ENCODE measurements around the gene RRP36.

The RRP36 gene

DNA sequence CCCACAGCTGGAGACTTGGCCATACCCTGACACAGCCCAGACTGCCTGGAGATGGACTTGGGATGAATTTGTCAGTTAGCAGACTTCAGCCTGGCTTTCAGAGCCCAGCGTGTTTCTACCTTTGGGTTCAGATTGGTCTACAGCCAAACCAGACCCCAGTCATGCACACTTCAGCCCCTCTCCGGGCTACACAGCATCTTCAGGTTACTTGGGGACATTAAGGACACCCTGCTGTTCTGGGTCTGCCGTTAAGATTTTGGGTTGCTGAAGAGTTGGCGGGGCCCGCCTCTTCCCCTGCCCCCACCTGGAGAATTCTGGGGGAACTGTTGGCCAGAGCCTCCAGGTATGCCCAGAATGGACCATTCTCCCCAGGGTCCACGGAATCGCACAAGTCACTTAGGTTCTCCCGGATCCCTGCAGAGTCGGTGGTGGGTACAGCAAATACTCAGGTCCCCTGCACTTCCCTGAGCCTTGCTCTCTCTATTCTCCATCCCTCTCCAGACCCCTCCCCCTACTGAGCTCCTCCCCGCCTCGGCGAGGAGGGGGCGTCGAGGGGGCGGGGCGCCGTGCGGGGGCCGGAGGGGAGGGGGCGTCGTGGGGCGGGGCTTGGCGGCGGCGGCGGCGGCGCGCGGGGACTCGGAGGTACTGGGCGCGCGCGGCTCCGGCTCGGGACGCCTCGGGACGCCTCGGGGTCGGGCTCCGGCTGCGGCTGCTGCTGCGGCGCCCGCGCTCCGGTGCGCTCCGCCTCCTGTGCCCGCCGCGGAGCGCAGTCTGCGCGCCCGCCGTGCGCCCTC is 54.4 kb downstream of the RRP36 start, which contains the start of gene PTK7:
TSS of gene PTK7 (plus strand) at position 645 of the 794 bp plus-strand sequence. CDS start 175 bp downstream, outside the sequence.
- H3K4me3 ChIP-seq (ENCODE audit: low read length), result peak within 1 kb of the TSS; percentile 89
- H3K36me3 ChIP-seq (ENCODE audit: control insufficient read depth, insufficient read depth, low read length, severe bottlenecking), result peaks cover 9% of the 10 kb centered on the region
- peak within 1 kb of the TSS; percentile 89 for H3K9ac ChIP-seq (ENCODE audit: low read length)
- peak; percentile 84 for DNase-seq (ENCODE audit: low read depth)
- H3K4me1 ChIP-seq (ENCODE audit: control insufficient read depth, insufficient read depth, low read length), result peaks cover 12% of the 10 kb centered on the region
- H3K27me3 ChIP-seq (replicated peaks; ENCODE audit: control insufficient read depth, insufficient read depth, low read length), result no peaks in the 10 kb centered on the region
- H3K9me3 ChIP-seq (ENCODE audit: control insufficient read depth, low read length), result no peaks in the 10 kb centered on the region

DNA sequence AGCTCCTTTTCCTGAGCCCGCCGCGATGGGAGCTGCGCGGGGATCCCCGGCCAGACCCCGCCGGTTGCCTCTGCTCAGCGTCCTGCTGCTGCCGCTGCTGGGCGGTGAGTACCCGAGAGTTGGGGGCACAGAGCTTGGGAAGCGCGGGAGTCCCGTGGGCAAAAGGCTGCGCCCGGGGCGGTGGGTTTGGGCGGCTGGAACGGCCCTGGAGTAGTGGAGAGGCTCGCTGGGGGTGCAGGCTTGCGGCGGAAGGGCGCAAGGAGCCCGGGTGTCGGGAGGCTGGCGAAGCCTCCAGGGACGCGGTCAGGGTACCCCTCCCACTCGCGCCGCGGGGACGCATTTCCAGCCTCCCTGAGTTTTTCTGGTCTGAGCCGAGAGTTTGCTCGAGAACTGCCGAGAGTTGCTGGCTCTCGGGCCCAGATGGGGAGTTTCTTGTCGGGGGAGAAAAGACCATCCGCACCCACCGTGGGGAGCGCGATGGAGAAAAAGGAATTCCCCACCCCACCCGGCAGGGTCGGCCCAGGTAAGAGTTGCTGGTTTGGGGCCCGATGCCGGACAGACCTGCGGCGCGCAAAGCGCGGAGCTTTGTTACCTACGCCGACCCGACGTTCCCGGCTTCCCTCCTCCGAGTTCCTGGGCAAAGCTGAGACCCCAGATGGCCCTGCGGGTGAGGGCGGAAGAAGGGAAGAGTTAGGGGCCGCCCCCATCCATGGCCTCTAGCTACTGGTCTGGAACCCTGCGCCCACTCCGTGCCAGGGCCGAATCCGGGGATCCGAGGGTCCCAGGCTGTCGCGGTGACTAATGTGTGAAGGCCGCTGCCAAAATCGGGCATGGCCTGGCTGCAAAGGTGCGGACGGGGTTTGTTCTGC is 55.3 kb downstream of the RRP36 start:
- Histone ChIP-seq H3K9me3 (ENCODE audit: control insufficient read depth, low read length) (no peaks in the 10 kb centered on the region), H3K4me1 (ENCODE audit: control insufficient read depth, insufficient read depth, low read length) (peaks cover 12% of the 10 kb centered on the region), H3K9ac (ENCODE audit: low read length) (peak overlapping the region; percentile 89), H3K4me3 (ENCODE audit: low read length) (peak overlapping the region; percentile 89), H3K27me3 (replicated peaks; ENCODE audit: control insufficient read depth, insufficient read depth, low read length) (no peaks in the 10 kb centered on the region), H3K36me3 (ENCODE audit: control insufficient read depth, insufficient read depth, low read length, severe bottlenecking) (peaks cover 9% of the 10 kb centered on the region)
- DNase-seq (ENCODE audit: low read depth), result peak; percentile 67

DNA sequence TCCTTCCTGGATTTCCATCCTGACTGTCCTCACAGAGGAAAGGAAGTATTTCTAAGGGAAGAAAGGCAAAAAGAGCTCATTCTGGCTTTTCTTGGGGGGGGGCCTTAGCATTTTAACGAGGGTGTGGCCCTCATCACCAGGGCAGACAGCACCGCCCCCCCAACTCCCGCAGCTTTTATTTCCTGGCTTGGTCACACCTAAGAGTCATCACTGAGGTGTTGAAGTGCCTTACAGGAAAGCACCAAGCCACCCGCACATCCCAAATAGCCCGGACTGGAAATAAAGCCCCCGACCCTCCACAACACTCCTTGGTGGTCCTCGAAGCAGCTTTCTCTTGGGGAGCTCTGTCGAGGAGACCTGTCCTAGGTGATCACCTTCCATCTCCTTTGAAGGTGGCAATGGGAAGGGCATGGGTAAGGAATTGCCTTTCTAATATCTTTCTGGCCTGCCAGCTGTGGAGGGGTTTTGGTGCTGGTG is 55.9 kb downstream of the RRP36 start:
- Histone ChIP-seq H3K9ac (ENCODE audit: low read length) (peak overlapping the region; percentile 89), H3K9me3 (ENCODE audit: control insufficient read depth, low read length) (no peaks in the 10 kb centered on the region), H3K27me3 (replicated peaks; ENCODE audit: control insufficient read depth, insufficient read depth, low read length) (no peaks in the 10 kb centered on the region), H3K36me3 (ENCODE audit: control insufficient read depth, insufficient read depth, low read length, severe bottlenecking) (peaks cover 5% of the 10 kb centered on the region), H3K4me3 (ENCODE audit: low read length) (peak overlapping the region; percentile 89), H3K4me1 (ENCODE audit: control insufficient read depth, insufficient read depth, low read length) (peaks cover 12% of the 10 kb centered on the region)
- no peak for DNase-seq (ENCODE audit: low read depth)

DNA sequence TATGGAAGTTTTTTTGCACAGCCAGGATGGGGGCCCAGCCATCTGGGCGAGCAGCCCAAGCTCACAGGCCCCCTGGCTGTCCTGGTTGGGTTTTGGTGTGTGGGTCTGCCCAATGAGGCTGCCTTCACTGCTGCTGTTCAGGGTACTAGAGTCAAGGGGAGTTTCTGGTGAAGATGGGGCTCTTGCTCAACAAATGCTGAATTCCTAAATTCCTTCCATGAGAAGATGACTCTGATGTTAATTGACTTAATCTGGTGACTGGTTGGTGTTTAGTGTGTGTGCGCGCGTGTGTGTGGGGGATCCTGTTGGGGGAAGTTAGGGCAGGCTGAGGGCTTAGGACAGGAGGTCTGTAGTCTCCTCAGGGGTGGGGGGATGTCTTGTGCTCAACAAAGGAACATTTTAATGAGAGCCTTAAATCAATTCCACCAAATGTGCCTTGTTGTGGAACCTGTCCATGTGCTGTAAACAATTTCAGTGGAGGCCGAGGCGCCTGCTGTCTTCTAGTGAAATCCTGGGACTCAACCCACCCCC is 56.6 kb downstream of the RRP36 start:
- peaks cover 5% of the 10 kb centered on the region for H3K36me3 ChIP-seq (ENCODE audit: control insufficient read depth, insufficient read depth, low read length, severe bottlenecking)
- H3K9me3 ChIP-seq (ENCODE audit: control insufficient read depth, low read length), result no peaks in the 10 kb centered on the region
- H3K9ac ChIP-seq (ENCODE audit: low read length), result no peak overlapping the region
- peak; percentile 64 for DNase-seq (ENCODE audit: low read depth)
- H3K4me1 ChIP-seq (ENCODE audit: control insufficient read depth, insufficient read depth, low read length), result peaks cover 12% of the 10 kb centered on the region
- peak overlapping the region; percentile 89 for H3K4me3 ChIP-seq (ENCODE audit: low read length)
- no peaks in the 10 kb centered on the region for H3K27me3 ChIP-seq (replicated peaks; ENCODE audit: control insufficient read depth, insufficient read depth, low read length)

DNA sequence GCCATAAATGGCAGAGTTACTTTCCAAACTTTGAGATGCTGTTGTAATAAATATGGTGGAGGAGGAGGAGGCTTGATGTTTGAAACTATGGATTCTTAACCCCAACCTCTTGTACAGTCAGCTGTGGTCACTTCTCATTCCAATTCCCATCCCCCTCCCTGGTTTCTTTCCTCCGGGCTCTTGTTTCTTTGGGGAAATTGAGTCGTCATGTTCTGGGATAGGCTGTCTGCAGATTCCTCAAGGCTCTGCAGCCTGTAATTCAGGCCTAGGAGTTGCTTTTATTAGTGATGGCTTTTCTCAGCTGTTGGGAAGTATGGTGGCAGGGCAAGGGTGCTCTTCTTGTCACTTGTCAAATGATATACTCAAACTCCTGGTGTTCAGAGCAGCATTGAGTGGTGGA is 57.3 kb downstream of the RRP36 start:
- peak; percentile 86 for DNase-seq (ENCODE audit: low read depth)

More for the DNA sequence above, 57.3 kb downstream of the RRP36 start:
- Histone ChIP-seq H3K9ac (ENCODE audit: low read length) (no peak overlapping the region), H3K4me1 (ENCODE audit: control insufficient read depth, insufficient read depth, low read length) (peaks cover 12% of the 10 kb centered on the region), H3K36me3 (ENCODE audit: control insufficient read depth, insufficient read depth, low read length, severe bottlenecking) (peaks cover 4% of the 10 kb centered on the region), H3K4me3 (ENCODE audit: low read length) (no peak overlapping the region), H3K27me3 (replicated peaks; ENCODE audit: control insufficient read depth, insufficient read depth, low read length) (no peaks in the 10 kb centered on the region), H3K9me3 (ENCODE audit: control insufficient read depth, low read length) (no peaks in the 10 kb centered on the region)

All from adipocyte (in vitro differentiated cells).